A673 (cell line): ENCODE data around the gene VAMP2.

Experiments
- CTCF ChIP-seq: fragments of 300-800, 200-600 bp; sonication (generic); conservative IDR thresholded peaks from 2 replicates; pipeline ENCODE4 v1.5.1; 2017; ENCODE audit warnings: low read depth, mild to moderate bottlenecking, antibody characterized with exemption, low read length, moderate library complexity, mixed read lengths
- EZH2 ChIP-seq: fragments of 200-600 bp; sonication (generic); IDR thresholded peaks from 2 replicates; pipeline ENCODE4 v1.6.1; 2017; ENCODE audit warnings: borderline replicate concordance, low read depth, mild to moderate bottlenecking, mixed read lengths, antibody characterized with exemption, low read length; ENCODE audit not compliant: poor library complexity, severe bottlenecking

- TF ChIP-seq CTCF (no peak), EZH2 (no peak)
Measured at GRCh38 chr17:8133941-8134340, 28.8 kb downstream of the VAMP2 start.
